GM12873 (cell line): ENCODE measurements around the gene IQGAP2.

Source experiments
- CTCF ChIP-seq: IDR thresholded peaks from 2 replicates; pipeline ENCODE4 v1.5.1; 2012; ENCODE audit warnings: low read depth, mild to moderate bottlenecking, moderate library complexity, low read length, control low read depth; ENCODE audit not compliant: insufficient read depth; ENCODE audit errors: missing control alignments

IQGAP2 gene

GRCh38 chr5:76616206-76616605 lies 213.1 kb downstream of the IQGAP2 start:
- no peak for TF ChIP-seq CTCF

GRCh38 chr5:76617229-76617628 lies 214.1 kb downstream of the IQGAP2 start:
- no peak for TF ChIP-seq CTCF

GRCh38 chr5:76617675-76618074 lies 214.6 kb downstream of the IQGAP2 start:
- TF ChIP-seq CTCF = no peak

- TF ChIP-seq CTCF = no peak
Observed at GRCh38 chr5:76620166-76620565, 217.1 kb downstream of the IQGAP2 start.

- no peak for TF ChIP-seq CTCF
Observed at GRCh38 chr5:76622076-76622475, 219.0 kb downstream of the IQGAP2 start.

GRCh38 chr5:76622973-76623596 lies 220.0 kb downstream of the IQGAP2 start, which contains the start of gene F2RL2:
Gene F2RL2, minus strand, starts transcription at chr5:76623403. Its CDS starts 173 bp downstream, at chr5:76623230.
- no peak for TF ChIP-seq CTCF

GRCh38 chr5:76625087-76625815 lies 222.2 kb downstream of the IQGAP2 start:
- TF ChIP-seq CTCF = no peak
